Medulla oblongata (tissue), 1 donor: ENCODE measurements around the gene PERM1.
"Not testable (repeated sequence)": the region's sequence is repeated elsewhere in the genome, so short reads cannot be mapped to it uniquely, and the experiment has no call there.

Experiments used
- DNase-seq: peaks from one replicate; pipeline ENCODE4 v3.0.0-alpha.2; 2015; ENCODE audit errors: extremely low spot score

The PERM1 gene

GRCh38 chr1:1017397-1018320 lies 35.8 kb upstream of the PERM1 start:
- DNase-seq = not testable (repeated sequence)

GRCh38 chr1:1014799-1015681 lies 33.1 kb upstream of the PERM1 start:
- DNase-seq = no peak

- no peak for DNase-seq
Observed at GRCh38 chr1:1013922-1014648, 32.2 kb upstream of the PERM1 start.

- peak; percentile 89 for DNase-seq
Observed at GRCh38 chr1:1013105-1013921, 31.4 kb upstream of the PERM1 start, which contains the start of gene ISG15. Gene ISG15 (plus strand): TSS chr1:1013497. CDS start chr1:1013574, 77 bp downstream.

- not testable (repeated sequence) for DNase-seq
Observed at GRCh38 chr1:1012736-1013104, 30.8 kb upstream of the PERM1 start.

- no peak for DNase-seq
Observed at GRCh38 chr1:1011396-1011949, 29.6 kb upstream of the PERM1 start.

- DNase-seq = not testable (repeated sequence)
Observed at GRCh38 chr1:1010131-1010530, 28.2 kb upstream of the PERM1 start.

GRCh38 chr1:1006305-1007159 lies 24.6 kb upstream of the PERM1 start:
- no peak for DNase-seq

- DNase-seq = no peak
Observed at GRCh38 chr1:1005774-1006304, 23.9 kb upstream of the PERM1 start.

- no peak for DNase-seq
Observed at GRCh38 chr1:1004780-1005697, 23.1 kb upstream of the PERM1 start.

GRCh38 chr1:1004420-1004779 lies 22.5 kb upstream of the PERM1 start:
- no peak for DNase-seq

- DNase-seq = no peak
Observed at GRCh38 chr1:1003618-1004419, 21.9 kb upstream of the PERM1 start.

- no peak for DNase-seq
Observed at GRCh38 chr1:1001057-1001783, 19.3 kb upstream of the PERM1 start.

- peak; percentile 44 for DNase-seq
Observed at GRCh38 chr1:1000357-1001056, 18.6 kb upstream of the PERM1 start.

- DNase-seq = peak; percentile 66
Observed at GRCh38 chr1:999725-1000356, 17.9 kb upstream of the PERM1 start, which contains the start of gene HES4. Gene HES4 (minus strand): TSS chr1:1000097. CDS start chr1:999973, 124 bp downstream.
